NAMALWA (cell line): ENCODE measurements around the gene RAB44.
"Not testable (repeated sequence)": the region's sequence is repeated elsewhere in the genome, so short reads cannot be mapped to it uniquely, and the experiment has no call there.

Experiments used
- DNase-seq: peaks from one replicate; pipeline ENCODE4 v3.0.0-alpha.2; 2015; ENCODE audit warnings: low spot score

The RAB44 gene

DNA sequence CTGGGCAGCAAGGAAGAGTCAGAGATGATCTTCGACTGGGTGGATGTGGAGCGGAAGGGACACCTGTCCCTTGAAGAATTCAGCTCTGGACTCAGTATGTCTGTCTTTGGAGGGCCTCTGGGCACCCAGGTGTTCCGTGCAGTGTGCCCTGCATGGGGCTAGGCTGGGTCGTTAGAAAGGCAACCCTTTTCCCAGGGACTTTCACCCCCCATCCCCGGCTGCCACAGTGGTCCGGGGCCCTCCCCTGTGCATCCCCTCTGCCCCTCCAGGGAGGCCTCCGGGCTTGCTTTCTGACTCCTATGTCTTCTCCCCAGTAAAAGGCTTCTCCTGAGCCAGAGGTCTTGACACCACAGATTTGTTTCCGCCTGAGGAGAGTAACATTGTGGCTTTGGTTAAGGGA, 16.2 kb downstream of the RAB44 start:
- no peak for DNase-seq

DNA sequence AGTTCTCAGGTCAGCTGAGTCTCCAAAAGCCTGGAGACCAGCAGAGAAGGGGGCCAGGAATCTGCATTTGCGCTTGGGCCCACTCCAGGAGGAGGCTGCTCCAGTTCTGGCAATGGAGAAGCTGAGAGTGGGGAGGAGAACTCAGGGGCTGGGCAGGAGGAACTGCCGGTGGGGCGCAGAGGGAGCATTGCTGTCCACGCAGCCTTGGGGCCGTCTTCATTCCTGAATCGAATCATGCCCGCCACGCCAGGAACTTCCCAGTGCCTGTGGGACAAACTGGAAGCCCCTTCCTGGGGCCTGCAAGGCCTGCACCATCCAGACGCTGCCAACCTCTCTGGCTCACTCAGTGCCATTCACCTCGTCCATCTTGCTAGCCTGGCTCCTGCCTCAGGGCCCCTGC, 16.9 kb downstream of the RAB44 start:
- no peak for DNase-seq

DNA sequence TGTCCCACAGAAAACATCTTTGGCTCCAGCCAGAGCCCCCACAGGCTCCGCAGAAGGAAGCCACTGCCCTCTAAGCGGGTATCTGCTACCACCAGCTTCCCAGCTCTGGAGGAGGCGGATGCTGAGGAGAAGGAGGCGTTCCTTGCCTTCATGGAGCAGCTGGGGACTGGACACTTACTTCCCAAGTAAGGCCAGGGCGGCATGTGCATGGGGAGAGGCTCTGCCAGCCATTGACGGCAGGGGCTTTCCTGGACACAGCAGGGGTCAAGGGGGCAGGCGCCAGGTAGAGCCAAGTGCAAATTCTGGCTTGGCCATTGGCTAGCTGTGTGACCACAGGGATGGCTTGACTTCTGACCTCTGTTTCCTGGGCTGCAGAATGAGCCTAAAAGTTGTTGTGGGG, 17.8 kb downstream of the RAB44 start:
- DNase-seq = no peak

GRCh38 chr6:36716476-36717093, 19.0 kb downstream of the RAB44 start:
- DNase-seq = no peak

GRCh38 chr6:36717231-36717825, 19.7 kb downstream of the RAB44 start:
- no peak for DNase-seq

DNA sequence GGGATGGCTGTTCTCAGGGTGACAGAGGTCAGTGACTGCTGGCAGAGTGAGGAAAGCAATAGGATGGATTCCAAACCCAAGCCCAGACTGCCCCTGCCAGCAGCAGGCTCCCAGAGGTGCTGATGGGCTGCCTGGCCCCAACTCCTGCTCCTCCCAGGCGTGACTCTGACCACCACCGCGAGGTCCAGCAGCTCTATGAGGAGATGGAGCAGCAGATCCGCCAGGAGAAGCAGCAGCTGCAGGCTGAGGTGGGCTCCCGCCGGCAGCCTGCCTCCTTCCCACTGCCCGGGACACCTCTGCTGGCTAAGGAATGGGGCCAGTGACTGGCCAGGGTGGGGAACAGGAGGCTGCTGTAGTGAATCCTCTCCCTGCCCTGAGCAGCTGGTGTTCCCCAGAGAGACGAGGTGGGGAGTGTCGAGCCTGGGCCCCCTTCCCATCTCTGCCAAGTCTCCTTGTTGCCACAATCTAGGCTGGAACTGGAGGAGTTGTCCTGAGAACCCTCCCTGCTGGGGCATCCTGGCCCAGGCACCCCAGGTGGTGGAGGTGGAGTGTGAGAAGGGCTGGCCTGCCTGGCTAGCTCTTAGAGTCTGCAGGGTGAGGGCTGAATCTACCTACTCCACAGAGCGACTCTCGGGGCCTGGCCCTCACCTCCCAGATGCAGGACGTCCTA, 20.4 kb downstream of the RAB44 start:
- no peak for DNase-seq

- no peak for DNase-seq
These were observed 20.9 kb downstream of the RAB44 start for GRCh38 chr6:36718560-36718959.

DNA sequence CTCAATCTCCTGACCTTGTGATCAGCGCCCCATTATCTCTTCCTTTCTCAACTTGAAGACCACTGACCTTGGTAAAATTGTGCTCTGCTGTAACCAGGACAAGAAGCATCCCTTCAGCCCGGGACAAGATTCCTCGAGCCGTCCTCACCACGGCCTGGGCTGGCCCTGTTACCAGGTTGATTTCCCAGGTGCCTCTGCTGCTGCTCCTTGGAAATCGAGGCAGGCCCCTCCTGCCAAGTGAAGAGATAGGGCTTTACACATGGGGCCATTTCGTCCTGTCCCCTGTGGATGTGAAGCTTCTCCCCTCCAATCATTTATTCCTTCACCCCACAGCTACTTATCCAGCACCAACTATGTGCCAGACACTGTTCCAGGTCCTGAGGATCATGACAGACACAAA, 21.5 kb downstream of the RAB44 start:
- no peak for DNase-seq

DNA sequence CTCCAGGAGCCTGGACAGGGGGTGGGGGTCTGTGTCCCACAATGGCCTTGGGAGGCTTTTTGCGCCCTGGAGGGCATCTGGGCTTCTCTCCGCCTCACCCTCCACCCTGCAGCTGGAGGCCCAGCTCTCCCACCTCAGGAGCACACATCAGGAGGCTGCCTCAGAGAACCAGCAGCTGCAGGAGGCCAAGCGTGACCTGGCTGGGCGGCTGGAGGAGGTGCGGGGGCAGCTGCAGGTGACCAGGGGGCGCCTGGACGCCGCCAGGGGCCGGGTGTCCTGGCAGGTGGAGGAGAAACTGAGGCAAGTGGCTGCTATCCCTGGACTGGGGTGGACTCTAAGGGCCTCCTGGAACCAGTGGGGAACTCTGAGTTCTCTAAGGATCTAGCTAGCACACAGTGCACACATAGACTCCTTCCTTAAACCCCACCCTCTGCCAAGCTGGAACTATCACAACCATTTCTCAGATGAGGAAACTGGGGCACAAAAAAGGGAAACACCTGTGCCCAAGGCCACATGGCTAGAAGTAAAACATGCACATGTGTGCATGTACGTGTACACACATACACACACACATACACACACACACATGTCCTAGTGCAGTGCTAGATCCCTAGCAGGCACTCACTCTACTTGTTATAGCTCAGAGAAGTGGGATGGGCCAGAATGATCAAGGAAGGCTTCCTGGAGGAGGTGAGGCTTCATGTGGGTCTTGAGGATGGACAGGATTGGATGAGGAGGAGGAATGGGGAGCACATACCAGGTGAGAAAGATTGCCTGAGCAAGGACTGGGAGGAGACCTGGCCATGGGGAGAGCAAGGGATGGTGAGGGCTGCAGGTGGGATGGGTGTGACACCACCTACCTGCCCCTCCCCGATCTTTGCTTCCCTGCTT, 22.9 kb downstream of the RAB44 start:
- peak; percentile 85 for DNase-seq

DNA sequence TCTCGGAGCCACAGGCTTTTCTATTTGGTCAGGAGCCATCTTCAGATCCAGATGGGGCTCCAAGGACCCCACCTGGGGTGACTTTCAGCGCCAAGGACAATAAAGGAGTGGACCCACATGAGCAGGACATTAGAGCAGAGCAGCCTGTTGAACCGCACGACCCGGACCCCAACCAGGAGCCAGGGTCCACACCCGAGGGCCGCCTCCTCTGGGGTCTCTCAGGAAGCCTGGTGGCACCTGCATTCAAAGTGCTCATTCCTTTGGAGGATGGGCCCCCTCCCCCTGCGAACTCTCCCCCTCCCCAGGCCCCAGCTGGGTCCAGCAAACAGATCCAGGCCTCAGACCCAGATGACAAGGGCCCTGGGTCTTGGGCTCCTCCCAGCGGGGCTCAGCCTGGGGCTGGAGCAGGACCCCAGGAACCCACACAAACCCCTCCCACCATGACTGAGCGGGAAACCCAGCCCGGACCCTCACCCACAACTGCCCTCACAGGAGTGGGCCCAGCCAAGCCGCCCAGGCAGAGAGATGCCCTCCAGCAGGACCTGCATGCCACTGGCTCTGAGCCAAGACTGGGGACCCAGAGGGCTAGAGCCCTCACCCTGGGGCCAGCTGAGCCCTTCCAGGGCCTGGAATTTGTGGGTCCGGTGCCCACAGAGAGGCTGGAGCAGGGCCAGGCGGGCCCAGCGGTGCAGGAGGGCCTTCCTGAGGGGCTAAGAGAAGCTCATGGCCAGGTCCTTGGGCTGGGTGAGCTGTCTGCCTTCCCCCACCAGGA, 23.9 kb downstream of the RAB44 start:
- DNase-seq = no peak

- DNase-seq = no peak
These were observed 24.7 kb downstream of the RAB44 start for GRCh38 chr6:36722365-36722764.

DNA sequence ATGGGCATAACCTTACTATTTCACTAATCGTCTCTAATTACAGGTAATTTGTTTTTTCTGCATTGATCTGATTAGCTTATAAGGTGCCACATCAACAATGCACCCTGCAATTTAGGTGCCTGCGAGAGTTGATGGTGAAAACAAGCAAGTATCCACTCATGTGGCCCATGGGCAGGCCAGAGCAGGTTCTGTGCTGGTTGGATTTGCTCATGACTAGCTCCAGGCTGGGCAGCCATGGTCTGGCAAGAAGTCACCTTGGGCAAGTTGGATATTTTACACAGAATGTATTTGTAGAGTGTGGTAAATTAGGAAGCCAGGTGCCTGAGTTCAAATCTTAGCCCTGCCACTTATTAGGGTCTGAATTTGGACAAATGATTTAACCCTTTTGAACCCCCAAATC, 25.3 kb downstream of the RAB44 start:
- no peak for DNase-seq

DNA sequence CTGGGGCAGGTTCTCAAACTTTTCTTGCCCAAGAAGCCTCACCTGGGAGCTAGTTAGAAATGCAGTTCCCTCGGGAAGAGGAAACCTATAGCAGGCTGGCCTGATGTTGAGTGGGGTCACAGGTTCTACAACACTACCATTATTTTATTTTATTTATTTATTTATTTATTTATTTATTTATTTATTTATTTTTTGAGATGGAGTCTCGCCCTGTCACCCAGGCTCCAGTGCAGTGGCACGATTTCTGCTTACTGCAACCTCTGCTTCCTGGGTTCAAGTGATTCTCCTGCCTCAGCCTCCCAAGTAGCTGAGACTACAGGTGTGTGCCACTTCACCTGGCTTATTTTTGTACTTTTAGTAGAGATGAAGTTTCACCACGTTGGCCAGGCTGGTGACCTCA, 26.4 kb downstream of the RAB44 start:
- DNase-seq = not testable (repeated sequence)

DNA sequence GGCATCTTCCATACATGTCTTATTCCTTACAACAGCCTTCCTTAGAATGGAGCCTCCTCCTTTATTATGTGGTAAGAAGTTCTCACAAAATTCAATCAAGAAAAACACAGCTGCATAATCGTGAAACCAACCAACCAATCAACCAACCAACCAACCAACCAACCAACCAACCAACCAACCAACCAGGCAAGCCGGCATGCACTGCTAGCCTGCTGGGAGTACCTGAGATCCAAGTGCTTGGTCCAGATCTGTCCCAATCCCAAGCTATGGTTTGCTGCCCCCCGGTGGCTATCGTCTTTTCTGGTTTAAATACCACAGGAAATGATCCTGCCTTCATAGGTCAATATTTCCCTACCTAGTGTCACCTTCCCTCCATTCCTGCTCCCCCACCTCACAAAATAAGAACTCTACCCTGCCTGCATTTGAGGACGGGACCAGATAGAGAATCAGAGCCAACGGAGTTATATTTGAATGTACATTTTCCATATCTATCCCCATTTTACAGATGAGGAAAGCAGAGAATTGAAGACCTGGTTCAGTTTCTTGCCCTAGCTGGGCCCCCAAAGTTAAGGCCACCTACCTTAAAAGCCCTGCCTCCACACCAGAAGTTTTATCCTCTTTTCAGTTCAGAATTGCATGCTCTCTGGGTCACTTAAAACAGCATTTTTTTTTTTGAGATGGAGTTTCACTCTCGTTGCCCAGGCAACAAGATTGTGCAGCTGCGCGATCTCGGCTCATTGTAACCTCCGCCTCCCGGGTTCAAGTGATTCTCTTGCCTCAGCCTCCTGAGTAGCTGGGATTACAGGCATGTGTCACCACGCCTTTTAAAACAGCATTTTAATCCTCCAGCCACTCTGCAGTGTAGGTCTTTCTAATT, 27.1 kb downstream of the RAB44 start:
- DNase-seq = peak; percentile 62

DNA sequence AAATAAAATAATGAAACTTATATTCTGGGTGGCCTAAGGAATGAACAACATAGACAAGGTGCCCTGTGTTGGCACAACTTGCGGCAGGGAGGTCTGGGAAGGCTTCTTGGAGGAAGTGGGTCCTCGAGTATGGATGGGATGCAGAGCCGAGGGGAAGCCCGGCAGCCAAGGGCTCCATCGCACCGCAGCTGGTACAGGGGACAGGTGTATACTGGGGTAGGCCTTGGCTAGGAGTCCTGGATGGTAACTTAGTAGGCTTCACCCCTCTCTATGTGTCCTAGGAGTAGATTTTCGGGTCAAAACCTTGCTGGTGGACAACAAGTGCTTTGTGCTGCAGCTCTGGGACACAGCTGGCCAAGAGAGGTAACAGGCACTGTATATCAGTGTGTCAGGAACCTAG, 28.0 kb downstream of the RAB44 start:
- no peak for DNase-seq

GRCh38 chr6:36727505-36728021, 29.9 kb downstream of the RAB44 start:
- no peak for DNase-seq

GRCh38 chr6:36728289-36729160, 30.9 kb downstream of the RAB44 start:
- no peak for DNase-seq

DNA sequence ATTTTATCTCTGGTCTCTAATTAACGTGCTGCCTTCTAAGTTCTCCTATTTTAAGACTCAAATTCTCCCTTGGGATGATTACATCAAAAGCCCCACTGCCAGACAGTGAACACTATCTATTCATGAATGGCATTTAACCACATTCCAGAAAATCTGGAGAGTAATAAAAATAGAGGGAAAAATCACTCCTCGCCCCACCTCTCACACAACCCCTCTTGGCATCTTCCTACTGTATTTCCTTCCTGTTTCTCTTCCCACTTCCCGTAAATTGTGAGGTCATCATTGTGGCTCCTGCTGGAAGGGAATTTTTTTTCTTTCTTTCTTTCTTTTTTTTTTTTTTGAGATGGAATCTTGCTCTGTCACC, 31.5 kb downstream of the RAB44 start:
- DNase-seq = no peak

- no peak for DNase-seq
These were observed 33.1 kb downstream of the RAB44 start for GRCh38 chr6:36730424-36731380.
